OCI-LY1 (cell line): Measurements from ENCODE around the gene AXIN1.

Experiments
- H2AFZ ChIP-seq: fragments of 200-600 bp; sonication (generic), shearing (Covaris generic); 2 replicates; pipeline ENCODE4 v1.6.0; 2014; ENCODE audit warnings: antibody characterized with exemption, mild to moderate bottlenecking, low read length
- H3F3A ChIP-seq: fragments of 200-600 bp; sonication (generic), shearing (Covaris generic); 2 replicates; pipeline ENCODE4 v1.6.0; 2014; ENCODE audit warnings: mild to moderate bottlenecking, antibody characterized with exemption, low read length, moderate library complexity; ENCODE audit not compliant: insufficient read depth
- H3K27ac ChIP-seq: fragments of 200-600 bp; sonication (generic); 2 replicates; pipeline ENCODE4 v1.5.1; 2014; ENCODE audit warnings: low read length, mixed run types, mild to moderate bottlenecking, low read depth; ENCODE audit not compliant: poor library complexity, severe bottlenecking
- H3K27me3 ChIP-seq: fragments of 200-600 bp; sonication (generic); 2 replicates; pipeline ENCODE4 v1.6.0; 2014; ENCODE audit warnings: antibody characterized with exemption, mild to moderate bottlenecking, low read length, moderate library complexity; ENCODE audit not compliant: insufficient read depth
- H3K36me3 ChIP-seq: fragments of 200-600 bp; sonication (generic); 2 replicates; pipeline ENCODE4 v1.6.1; 2014; ENCODE audit warnings: mild to moderate bottlenecking, antibody characterized with exemption, low read length, moderate library complexity, mixed read lengths; ENCODE audit not compliant: insufficient read depth
- H3K4me1 ChIP-seq: fragments of 200-600 bp; sonication (generic); 2 replicates; pipeline ENCODE4 v1.5.1; 2014; ENCODE audit warnings: mild to moderate bottlenecking, low read length, moderate library complexity; ENCODE audit not compliant: insufficient read depth, severe bottlenecking
- H3K4me2 ChIP-seq: fragments of 200-600 bp; sonication (generic), shearing (Covaris generic); 2 replicates; pipeline ENCODE4 v1.6.1; 2014; ENCODE audit warnings: low read length
- H3K4me3 ChIP-seq: fragments of 200-600 bp; sonication (generic); 2 replicates; pipeline ENCODE4 v1.5.1; 2014; ENCODE audit warnings: low read length, low read depth, mild to moderate bottlenecking, mixed read lengths; ENCODE audit not compliant: poor library complexity, severe bottlenecking
- H3K79me2 ChIP-seq: fragments of 200-600 bp; shearing (Covaris generic); 2 replicates; pipeline ENCODE4 v1.6.1; 2016; ENCODE audit warnings: mixed run types, low read length, mixed read lengths; ENCODE audit not compliant: insufficient read depth
- H3K9ac ChIP-seq: fragments of 200-600 bp; sonication (generic), shearing (Covaris generic); 2 replicates; pipeline ENCODE4 v1.6.1; 2014; ENCODE audit warnings: mild to moderate bottlenecking, low read length, mixed read lengths
- H3K9me2 ChIP-seq: fragments of 200-600 bp; sonication (generic), shearing (Covaris generic); 2 replicates; pipeline ENCODE4 v1.6.1; 2014; ENCODE audit warnings: low read depth, mild to moderate bottlenecking, low read length, mixed read lengths
- H3K9me3 ChIP-seq: fragments of 200-600 bp; shearing (Covaris generic); 2 replicates; pipeline ENCODE4 v1.6.1; 2014; ENCODE audit warnings: low read length, mixed read lengths
- H4K20me1 ChIP-seq: fragments of 200-600 bp; sonication (generic), shearing (Covaris generic); 2 replicates; pipeline ENCODE4 v1.6.0; 2016; ENCODE audit warnings: mild to moderate bottlenecking, low read length; ENCODE audit not compliant: insufficient read depth
- EZH2 ChIP-seq: fragments of 200-600 bp; sonication (generic), shearing (Covaris generic); IDR thresholded peaks from 2 replicates; pipeline ENCODE4 v1.8.0; 2017; ENCODE audit warnings: borderline replicate concordance, mixed run types, mild to moderate bottlenecking, antibody characterized with exemption, low read length, moderate library complexity, mixed read lengths
- TF ChIP-seq, protein P1 (sequence below): fragments of 200-600 bp; sonication (generic), shearing (Covaris generic); IDR thresholded peaks from 2 replicates; pipeline ENCODE4 v1.5.1; 2017; ENCODE audit warnings: mild to moderate bottlenecking, antibody characterized with exemption, low read length, moderate library complexity, mixed read lengths

The AXIN1 gene

DNA sequence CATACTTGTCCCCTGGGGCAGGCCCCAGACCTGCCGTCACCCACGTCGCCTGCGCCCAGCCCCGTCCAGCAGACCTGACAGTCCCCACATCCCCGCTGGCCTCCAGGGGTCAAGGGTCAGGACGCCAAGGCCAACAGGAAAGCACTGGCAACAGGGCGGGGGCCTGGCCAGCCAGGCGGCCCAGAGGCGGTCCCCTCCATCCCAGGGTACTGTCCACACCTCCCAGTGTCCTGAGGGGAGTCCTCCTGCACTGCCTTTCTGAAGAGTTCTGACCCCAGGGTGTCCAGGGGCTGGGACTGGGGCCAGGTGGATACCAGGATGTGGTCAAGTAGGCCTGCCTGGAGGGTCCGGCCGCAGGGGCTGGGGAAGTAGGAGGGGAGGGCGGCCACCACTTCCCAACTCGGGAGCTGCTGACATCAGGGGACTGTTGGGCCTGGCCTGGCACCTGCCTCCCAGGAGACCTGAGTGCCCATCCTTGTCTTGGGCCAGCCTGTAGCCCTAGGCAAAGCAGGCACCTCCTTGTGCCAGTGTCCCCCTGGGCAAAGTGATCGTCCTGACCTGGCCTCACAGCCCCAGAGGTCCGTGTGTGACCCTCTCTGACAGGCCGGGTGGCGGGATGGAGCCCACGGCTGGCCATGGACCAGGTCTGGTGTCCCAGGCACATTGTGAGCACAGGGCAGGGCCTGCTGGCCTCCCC lies 6.7 kb upstream of the AXIN1 start:
- Histone ChIP-seq H4K20me1 (no peaks in the 10 kb centered on the region), H3F3A (no peaks in the 10 kb centered on the region), H3K4me2 (no peak overlapping the region), H3K27me3 (no peaks in the 10 kb centered on the region), H3K9me3 (no peaks in the 10 kb centered on the region), H3K4me3 (no peak overlapping the region), H3K36me3 (no peaks in the 10 kb centered on the region), H3K79me2 (no peaks in the 10 kb centered on the region), H3K4me1 (no peaks in the 10 kb centered on the region), H3K9me2 (no peaks in the 10 kb centered on the region), H2AFZ (no peak overlapping the region), H3K9ac (no peak overlapping the region), H3K27ac (no peak overlapping the region)
- TF ChIP-seq, protein P1, sequence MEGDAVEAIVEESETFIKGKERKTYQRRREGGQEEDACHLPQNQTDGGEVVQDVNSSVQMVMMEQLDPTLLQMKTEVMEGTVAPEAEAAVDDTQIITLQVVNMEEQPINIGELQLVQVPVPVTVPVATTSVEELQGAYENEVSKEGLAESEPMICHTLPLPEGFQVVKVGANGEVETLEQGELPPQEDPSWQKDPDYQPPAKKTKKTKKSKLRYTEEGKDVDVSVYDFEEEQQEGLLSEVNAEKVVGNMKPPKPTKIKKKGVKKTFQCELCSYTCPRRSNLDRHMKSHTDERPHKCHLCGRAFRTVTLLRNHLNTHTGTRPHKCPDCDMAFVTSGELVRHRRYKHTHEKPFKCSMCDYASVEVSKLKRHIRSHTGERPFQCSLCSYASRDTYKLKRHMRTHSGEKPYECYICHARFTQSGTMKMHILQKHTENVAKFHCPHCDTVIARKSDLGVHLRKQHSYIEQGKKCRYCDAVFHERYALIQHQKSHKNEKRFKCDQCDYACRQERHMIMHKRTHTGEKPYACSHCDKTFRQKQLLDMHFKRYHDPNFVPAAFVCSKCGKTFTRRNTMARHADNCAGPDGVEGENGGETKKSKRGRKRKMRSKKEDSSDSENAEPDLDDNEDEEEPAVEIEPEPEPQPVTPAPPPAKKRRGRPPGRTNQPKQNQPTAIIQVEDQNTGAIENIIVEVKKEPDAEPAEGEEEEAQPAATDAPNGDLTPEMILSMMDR, result no peak
- no peak for TF ChIP-seq EZH2

DNA sequence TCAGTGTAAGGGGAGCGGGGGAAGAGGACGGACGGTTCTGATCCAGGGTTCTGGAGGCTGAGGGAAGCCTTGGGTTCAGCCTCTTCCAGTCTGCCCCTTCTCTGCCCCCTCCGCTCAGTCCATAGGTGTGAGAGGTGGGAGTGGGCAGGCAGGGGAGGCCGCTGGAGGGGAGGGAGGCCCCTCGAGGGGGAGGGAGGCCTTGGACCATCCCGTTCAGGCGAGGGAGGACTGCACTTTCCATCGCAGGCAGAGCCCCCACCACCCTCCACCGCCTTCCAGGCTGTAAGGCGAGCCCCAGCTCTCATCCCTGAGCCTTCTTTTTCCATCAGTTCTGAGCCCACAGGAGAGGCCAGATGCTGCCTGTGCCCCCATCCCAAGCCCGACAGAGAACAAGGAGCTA lies 4.2 kb upstream of the AXIN1 start:
- Histone ChIP-seq H3F3A (no peaks in the 10 kb centered on the region), H2AFZ (no peak overlapping the region), H3K9ac (no peak overlapping the region), H3K4me1 (peaks cover 4% of the 10 kb centered on the region), H3K27me3 (no peaks in the 10 kb centered on the region), H3K79me2 (0 out of 2 replicates have a peak, but pooled peaks cover under 1% of the 10 kb centered on the region), H3K4me2 (no peak overlapping the region), H3K27ac (no peak overlapping the region), H3K36me3 (no peaks in the 10 kb centered on the region), H4K20me1 (no peaks in the 10 kb centered on the region), H3K9me3 (no peaks in the 10 kb centered on the region), H3K4me3 (no peak overlapping the region), H3K9me2 (no peaks in the 10 kb centered on the region)
- no peak for TF ChIP-seq EZH2
- TF ChIP-seq, protein P1, result no peak

DNA sequence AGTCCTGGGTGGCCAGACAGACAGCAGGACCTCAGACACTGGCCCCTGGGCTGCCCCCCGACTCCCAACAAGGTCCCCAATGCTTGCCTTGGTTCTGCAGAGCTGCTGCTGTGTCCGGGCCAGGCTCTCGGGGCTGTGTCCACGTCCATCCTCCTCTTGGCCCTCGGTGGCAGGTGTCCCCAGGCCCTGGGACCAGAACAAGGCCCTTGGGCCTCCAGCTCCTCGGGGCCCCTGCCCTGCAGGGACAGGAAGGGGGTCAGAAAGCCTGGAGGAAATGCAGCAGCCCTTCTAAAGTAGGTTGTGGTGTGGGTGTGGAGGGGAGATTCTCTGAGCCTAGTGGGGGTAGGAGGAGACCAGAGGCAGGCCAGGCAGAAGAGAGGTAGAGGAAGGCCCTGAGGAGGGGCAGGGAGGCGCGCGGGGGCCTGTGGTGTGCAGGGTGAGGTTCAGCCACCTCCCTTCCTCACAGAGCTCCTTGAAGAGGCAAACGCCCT lies 2.5 kb upstream of the AXIN1 start:
- no peak for TF ChIP-seq EZH2
- TF ChIP-seq, protein P1, result no peak
- Histone ChIP-seq H3K27me3 (no peaks in the 10 kb centered on the region), H3K36me3 (peaks cover 8% of the 10 kb centered on the region; the same call in 1 of the 2 replicates), H2AFZ (no peak overlapping the region), H3K79me2 (0 out of 2 replicates have a peak, but pooled peaks cover 5% of the 10 kb centered on the region), H3K4me3 (no peak overlapping the region), H3K27ac (no peak overlapping the region), H3K9ac (no peak overlapping the region), H3K9me3 (no peaks in the 10 kb centered on the region), H4K20me1 (no peaks in the 10 kb centered on the region), H3F3A (no peaks in the 10 kb centered on the region), H3K9me2 (no peaks in the 10 kb centered on the region), H3K4me2 (no peak overlapping the region), H3K4me1 (peaks cover 21% of the 10 kb centered on the region)
